Tibial artery (tissue), 4 donors: Measurements from ENCODE around the gene KIF6.

Experiments used
- DNase-seq, 2 donors: peaks; one replicate each; pipeline ENCODE4 v3.0.0-alpha.2; 2019
- H3K27ac ChIP-seq, 2 donors: fragments of 200-600 bp; sonication (generic) in 1 of 2; 1 replicate in 1 of 2; 2 replicates in 1 of 2; pipeline ENCODE4 v1.5.1; 2018 to 2019; ENCODE audit warnings: mild to moderate bottlenecking in 1 of 2
- H3K27me3 ChIP-seq, 2 donors: fragments of 200-600 bp; sonication (generic) in 1 of 2; one replicate each; pipeline versions ENCODE4 v1.5.1 to v1.6.0; 2016 to 2019
- H3K36me3 ChIP-seq, 3 donors: fragments of 200-600 bp; sonication (generic) in 2 of 3; one replicate each; pipeline ENCODE4 v1.5.1; 2016 to 2019; ENCODE audit warnings: mild to moderate bottlenecking in 2 of 3
- H3K4me1 ChIP-seq, 4 donors: fragments of 200-600 bp; sonication (generic) in 2 of 4; 1 replicate in 3 of 4; 2 replicates in 1 of 4; pipeline ENCODE4 v1.5.1; 2016 to 2019
- H3K4me3 ChIP-seq, 2 donors: fragments of 200-600 bp; sonication (generic) in 1 of 2; 1 replicate in 1 of 2; 2 replicates in 1 of 2; pipeline ENCODE4 v1.5.1; 2018 to 2019; ENCODE audit warnings: mild to moderate bottlenecking in 2 of 2
- H3K9me3 ChIP-seq, 3 donors: fragments of 200-600 bp; sonication (generic) in 1 of 3; one replicate each; pipeline ENCODE4 v1.5.1; 2016 to 2019
- intact Hi-C: fragments of 100-400 bp; cut with DNase I; formaldehyde crosslinking; loops from one replicate; pipeline ENCODE4 v1.15.0; 2023; ENCODE audit warnings: low total_unique reads
- TF ChIP-seq, protein P1 (sequence below), 2 experiments: fragments of 200-600 bp in 1 of 2; fragments of 450-650 bp in 1 of 2; IDR thresholded peaks; one replicate each; pipeline ENCODE4 v1.5.1; 2017 to 2019; ENCODE audit warnings: antibody characterized with exemption in 2 of 2, mild to moderate bottlenecking in 1 of 2, moderate library complexity in 1 of 2

KIF6 gene

DNA sequence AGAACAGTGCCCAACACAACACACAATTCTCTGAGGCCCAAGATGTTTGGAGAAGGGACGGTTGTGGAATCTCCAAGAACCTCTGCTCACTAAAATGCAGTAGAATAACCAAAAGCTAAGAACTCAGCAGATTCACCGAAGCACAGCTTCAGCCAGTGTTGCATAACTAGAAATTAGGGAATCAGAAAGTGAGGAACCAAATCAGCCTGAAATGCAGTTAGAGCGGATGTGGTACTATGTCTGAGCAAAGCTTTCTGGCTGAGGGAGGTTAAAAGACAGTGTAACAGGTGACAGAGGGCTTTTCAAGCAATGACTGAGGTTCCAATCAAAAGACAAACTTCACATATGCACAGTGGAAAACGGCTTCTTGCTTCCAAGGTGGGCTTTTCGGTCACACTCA, 204.8 kb downstream of the KIF6 start:
- Histone ChIP-seq H3K27ac (no peak overlapping the region), H3K9me3 (no peaks in the 10 kb centered on the region), H3K27me3 (no peaks in the 10 kb centered on the region), H3K4me1 (peaks cover 0 to 22% (median 0%) of the 10 kb centered on the region in 4 donors), H3K4me3 (no peak overlapping the region), H3K36me3 (no peaks in the 10 kb centered on the region)
- DNase-seq = no peak
- TF ChIP-seq, protein P1, sequence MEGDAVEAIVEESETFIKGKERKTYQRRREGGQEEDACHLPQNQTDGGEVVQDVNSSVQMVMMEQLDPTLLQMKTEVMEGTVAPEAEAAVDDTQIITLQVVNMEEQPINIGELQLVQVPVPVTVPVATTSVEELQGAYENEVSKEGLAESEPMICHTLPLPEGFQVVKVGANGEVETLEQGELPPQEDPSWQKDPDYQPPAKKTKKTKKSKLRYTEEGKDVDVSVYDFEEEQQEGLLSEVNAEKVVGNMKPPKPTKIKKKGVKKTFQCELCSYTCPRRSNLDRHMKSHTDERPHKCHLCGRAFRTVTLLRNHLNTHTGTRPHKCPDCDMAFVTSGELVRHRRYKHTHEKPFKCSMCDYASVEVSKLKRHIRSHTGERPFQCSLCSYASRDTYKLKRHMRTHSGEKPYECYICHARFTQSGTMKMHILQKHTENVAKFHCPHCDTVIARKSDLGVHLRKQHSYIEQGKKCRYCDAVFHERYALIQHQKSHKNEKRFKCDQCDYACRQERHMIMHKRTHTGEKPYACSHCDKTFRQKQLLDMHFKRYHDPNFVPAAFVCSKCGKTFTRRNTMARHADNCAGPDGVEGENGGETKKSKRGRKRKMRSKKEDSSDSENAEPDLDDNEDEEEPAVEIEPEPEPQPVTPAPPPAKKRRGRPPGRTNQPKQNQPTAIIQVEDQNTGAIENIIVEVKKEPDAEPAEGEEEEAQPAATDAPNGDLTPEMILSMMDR (IDR thresholded peaks at IDR 0.05) = no peak
- intact Hi-C loops = no loop called here

DNA sequence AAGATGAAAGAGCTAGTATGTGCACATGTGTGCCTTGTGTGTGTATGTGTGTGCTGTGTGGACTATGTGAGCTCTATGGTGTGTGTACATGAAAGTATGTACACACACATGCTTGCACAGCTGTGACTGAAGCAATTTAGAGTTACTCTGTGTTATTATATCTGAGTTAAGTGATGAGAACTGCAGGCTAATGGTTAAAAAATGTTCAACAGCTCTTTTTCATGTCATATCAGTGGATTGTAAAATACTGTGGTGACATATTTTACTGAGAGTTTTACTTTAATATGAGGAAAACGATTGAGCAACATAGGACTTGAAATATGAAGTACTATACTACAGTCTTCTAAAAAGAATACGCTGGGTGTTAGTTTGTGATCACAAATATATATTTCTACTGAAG, 207.0 kb downstream of the KIF6 start:
- no peak overlapping the region for H3K4me3 ChIP-seq
- H3K27ac ChIP-seq = no peak overlapping the region
- no peaks in the 10 kb centered on the region for H3K36me3 ChIP-seq
- TF ChIP-seq, protein P1 (IDR thresholded peaks at IDR 0.05) = no peak
- H3K27me3 ChIP-seq = no peaks in the 10 kb centered on the region
- peaks cover 0 to 22% (median 0%) of the 10 kb centered on the region in 4 donors for H3K4me1 ChIP-seq
- DNase-seq = no peak
- no peaks in the 10 kb centered on the region for H3K9me3 ChIP-seq
- intact Hi-C loops = no loop called here

DNA sequence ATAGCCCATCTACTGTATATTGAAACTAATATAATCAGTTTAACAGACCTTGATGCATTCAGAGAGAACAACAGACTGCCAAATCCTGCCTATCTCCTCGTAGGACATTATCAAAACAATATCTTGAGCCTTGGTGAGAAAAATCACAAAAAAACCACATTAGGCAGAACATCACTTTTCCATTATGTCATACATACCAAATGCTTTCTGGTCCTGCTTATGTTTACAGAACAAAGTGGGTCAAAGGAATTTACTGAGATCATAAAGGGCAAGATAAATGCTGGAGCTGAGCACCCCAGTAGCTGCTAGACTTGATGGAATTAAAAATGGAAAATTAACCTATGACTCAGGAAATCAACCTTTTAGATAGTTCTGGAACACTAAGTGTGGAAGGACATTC, 207.5 kb downstream of the KIF6 start:
- no peak overlapping the region for H3K27ac ChIP-seq
- TF ChIP-seq, protein P1 (IDR thresholded peaks at IDR 0.05) = no peak
- no peaks in the 10 kb centered on the region for H3K27me3 ChIP-seq
- H3K9me3 ChIP-seq = no peaks in the 10 kb centered on the region
- no peaks in the 10 kb centered on the region for H3K36me3 ChIP-seq
- intact Hi-C loops = no loop called here
- no peak overlapping the region for H3K4me3 ChIP-seq
- H3K4me1 ChIP-seq = peaks cover 0 to 22% (median 0%) of the 10 kb centered on the region in 4 donors
- DNase-seq = no peak

DNA sequence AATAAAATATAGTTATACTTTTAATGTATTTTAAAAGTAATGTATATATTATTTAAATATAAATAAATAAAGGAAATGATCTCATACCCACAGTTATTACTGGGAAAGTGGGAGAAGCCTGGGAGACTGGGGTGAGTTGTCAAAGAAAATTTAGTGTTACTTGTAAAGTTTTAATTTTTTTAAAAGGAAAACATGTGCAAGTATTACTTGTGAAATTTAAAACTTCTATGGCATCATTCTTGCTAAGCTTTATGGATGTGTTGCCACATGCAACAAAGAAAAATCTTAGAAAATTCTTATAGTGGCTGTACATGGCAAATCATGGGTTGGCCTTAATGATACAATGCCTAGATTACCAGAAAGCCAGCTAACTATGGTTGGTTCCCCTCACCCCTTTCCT, 208.7 kb downstream of the KIF6 start:
- Histone ChIP-seq H3K27me3 (no peaks in the 10 kb centered on the region), H3K4me1 (peaks cover 0 to 16% (median 0%) of the 10 kb centered on the region in 4 donors), H3K4me3 (no peak overlapping the region), H3K27ac (no peak overlapping the region), H3K36me3 (no peaks in the 10 kb centered on the region), H3K9me3 (no peaks in the 10 kb centered on the region)
- intact Hi-C loops = no loop called here
- no peak for DNase-seq
- TF ChIP-seq, protein P1 (IDR thresholded peaks at IDR 0.05) = no peak

DNA sequence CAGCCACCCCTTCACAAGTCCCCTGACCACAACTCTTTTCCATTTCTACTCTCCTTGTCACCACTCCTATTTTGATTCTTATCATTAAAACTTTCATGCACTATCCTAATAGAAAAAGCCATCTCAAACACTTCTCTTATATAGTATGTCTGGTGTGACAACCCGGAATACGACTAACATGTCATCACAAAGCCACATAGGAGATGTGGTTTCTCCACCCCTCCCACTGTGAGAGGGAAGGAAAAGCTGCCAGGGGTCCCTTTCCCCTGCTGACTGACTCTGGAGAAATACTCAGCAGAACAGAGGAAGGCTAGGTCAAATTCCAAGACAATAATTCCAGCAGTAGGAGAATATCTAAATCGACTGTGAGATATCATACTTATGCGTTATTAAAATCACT, 209.7 kb downstream of the KIF6 start:
- Histone ChIP-seq H3K9me3 (no peaks in the 10 kb centered on the region), H3K4me3 (no peak overlapping the region), H3K27me3 (no peaks in the 10 kb centered on the region)

More for the DNA sequence above, 209.7 kb downstream of the KIF6 start:
- Histone ChIP-seq H3K4me1 (peaks cover 0 to 16% (median 0%) of the 10 kb centered on the region in 4 donors), H3K36me3 (no peaks in the 10 kb centered on the region), H3K27ac (no peak overlapping the region)
- DNase-seq = no peak
- intact Hi-C loops = no loop called here
- TF ChIP-seq, protein P1 (IDR thresholded peaks at IDR 0.05) = no peak
